Activated CD4-positive, CD25-positive, alpha-beta regulatory T cell (primary cell): ENCODE data around the gene EEFSEC.
"Not testable (repeated sequence)": the region's sequence is repeated elsewhere in the genome, so short reads cannot be mapped to it uniquely, and the experiment has no call there.

ENCODE experiments used
- DNase-seq, 4 experiments: peaks; one replicate each; lab custom pipeline; 2025; lab: John Stamatoyannopoulos, UW

The EEFSEC gene

DNA sequence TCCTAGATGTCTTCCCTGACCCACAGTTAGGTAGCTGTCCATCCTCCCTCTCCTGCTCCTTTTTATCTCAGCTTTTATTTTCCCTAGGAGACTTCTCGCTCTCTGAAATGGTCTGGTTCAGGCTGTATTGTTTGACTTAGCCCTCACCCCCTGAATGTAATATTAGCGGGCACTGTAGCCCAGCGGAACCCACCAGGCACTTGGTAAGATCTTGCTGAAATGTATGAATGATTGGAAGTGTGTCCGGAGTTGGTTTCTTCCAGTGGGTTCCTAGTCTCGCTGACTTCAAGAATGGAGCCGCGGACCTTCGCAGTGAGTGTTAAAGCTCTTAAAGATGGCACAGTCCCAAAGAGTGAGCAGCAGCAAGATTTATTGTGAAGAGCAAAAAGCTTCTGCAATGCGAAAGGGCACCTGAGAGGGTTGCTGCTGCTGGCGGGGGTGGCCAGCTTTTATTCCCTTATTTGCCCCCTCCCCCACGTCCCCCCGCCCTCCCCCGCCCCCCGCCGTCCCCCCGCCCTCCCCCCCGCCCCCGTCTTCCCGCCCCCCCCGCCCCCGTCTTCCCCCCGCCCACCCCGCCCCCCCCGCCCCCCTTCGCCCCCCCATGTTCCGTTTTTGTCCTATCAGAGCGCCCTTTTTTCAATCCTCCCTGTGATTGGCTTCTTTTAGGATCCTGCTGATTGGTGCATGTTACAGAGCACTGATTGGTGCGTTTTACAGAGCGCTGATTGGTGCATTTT, 694 bp upstream of the EEFSEC start:
- no peak for DNase-seq

DNA sequence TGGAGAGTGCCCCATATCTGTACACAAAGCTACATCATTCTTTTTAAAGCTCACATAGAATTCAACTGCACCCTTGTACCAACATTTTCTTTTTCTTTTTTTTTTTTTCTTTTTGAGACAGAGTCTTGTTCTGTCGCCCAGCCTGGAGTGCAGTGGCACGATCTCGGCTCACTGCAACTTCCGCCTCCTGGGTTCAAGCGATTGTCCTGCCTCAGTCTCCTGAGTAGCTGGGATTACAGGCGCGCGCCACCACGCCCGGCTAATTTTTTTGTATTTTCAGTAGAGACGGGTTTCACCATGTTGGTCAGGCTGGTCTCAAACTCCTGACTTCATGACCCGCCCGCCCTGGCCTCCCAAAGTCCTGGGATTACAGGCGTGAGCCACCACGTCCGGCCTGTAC, 1.1 kb downstream of the EEFSEC start:
- not testable (repeated sequence) for DNase-seq

DNA sequence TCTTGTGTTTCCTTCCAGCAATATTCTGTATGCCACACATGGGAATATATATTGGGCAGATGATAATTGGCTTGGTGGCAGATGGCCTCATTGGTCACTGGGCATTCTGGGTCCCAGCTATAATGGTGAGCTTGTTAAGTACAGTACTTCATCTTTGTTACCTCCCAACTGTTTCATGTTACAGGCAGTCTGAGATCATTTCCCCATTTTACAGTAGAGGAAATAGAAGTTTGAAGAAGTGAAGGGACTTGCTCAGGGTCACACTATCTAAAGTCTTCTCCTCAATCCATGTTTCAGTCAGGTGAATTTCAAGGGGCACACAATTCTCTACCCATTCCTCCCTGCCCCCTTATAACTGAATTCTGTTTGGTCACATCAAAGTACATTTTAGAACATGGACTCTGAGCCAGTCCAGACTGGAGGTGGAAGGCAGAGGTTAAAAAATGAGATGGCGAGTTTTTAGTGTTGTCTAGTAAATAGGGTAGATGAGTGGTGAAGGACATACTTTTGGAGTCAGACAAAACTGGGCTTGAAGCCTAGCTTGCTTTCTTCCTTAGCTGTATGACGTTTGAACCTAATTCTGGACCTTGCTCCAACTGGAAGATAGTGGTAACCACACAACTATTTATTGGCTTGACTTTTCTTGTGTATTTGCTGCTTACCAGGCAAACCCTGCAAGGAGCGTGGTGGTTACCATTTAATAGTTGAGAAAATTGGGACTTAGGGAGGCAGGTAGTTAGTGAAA, 2.5 kb downstream of the EEFSEC start:
- no peak for DNase-seq

DNA sequence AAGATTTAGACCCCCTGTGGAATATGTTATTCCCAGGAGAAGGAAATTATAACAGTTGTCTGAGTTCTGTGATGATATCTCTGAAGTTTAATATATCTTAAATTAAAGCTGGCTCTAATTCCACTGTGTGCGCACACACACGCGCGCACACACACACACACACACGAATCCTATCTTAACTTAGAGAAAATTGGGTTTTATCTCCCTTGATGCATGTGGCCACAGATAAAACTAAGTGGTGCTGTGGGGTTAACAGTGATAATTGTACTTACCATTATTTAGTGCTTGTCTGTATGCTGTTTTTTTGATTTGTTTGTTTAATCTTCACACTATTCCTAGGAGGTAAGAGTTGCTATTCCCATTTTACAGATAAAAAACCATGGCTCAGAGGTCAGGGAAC, 7.4 kb downstream of the EEFSEC start:
- no peak for DNase-seq

DNA sequence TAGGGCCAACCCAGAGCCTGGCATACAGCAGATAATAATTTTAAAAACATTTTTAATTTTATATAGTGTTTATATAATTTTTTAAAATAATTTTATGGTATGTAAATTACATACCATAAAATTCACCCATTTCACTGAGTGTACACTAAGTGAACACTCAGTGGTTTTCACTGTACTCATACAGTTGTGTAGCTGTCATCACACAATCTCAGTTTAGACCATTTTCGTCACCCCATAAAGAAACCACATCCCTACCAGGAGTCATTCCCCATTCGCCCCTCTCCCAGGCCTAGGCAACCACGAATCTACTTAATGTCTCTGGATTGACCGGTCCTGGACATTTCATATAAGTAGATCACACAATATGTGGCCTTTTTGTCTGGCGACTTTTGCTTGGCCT, 10.2 kb downstream of the EEFSEC start:
- DNase-seq: no peak

DNA sequence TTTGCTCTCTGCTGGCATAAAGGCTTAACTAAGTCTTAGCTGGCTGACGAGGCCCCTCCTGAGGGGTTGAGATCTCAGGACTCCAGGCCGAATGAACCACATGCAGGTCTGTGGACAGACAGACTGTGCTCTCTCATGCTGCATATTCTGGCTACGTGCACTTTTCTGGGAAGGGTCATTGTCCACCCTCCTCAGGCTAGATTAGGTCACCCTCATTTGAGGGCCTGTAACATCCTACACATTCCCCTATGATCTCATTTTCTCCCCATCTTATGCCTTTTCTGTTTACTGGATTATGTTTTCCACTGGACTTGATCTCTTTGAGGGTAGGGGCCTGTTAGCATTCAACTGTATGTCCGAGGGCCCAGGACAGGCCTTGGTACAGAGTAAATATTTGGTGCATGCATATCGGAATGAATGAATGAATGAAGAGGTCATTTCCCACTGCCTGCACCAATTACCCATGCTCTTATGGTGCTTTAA, 13.7 kb downstream of the EEFSEC start:
- DNase-seq: no peak

DNA sequence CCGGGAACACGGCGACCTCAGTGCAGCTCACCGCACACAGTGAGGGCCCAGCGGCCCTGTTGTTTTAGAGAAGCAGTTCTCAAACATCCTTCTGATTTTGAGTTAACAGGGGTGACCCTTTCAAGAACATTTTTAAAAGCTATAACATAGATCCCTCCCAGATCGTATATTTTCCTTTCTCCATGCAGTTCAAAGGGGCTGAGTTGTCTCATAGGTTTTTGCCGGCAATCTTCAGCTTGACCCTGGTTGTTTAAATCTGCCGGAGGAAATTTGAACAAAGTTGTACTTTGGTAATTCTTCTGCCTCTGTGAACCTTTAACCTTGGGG, 14.3 kb downstream of the EEFSEC start:
- DNase-seq: no peak

DNA sequence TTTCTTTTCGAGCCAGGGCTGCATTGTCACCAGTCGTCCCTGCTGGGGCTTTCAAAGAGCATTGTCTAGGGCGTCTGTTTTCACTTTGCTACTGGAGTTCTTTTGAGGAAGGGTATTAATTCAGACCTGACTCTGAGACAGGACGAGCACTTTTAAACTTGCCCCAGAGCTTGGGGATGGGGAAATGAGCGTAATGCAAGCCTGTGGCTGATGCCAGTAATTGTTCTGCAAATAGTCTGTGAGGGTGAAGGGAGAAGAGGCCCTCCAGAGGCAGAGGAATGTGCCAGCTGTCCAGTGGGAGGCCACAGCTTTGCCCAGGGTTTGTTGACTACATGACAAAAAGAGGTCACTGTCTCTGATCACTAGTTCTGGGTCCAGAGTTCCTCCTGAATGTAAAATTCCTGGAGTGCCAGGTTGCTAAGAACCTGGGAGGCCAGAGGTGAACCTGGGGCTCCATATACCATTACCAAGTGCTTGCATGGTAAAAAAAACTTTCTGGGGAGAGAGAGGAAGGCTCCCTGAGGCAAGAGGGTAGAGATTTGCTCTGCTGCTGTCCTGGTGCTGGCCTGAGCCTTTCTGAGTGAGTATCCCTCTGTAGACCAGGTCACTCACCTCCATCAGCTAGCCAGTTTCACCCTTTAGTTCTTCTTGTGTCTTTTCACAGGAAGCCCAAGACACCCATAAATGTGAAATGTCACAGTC, 14.8 kb downstream of the EEFSEC start:
- DNase-seq: no peak

DNA sequence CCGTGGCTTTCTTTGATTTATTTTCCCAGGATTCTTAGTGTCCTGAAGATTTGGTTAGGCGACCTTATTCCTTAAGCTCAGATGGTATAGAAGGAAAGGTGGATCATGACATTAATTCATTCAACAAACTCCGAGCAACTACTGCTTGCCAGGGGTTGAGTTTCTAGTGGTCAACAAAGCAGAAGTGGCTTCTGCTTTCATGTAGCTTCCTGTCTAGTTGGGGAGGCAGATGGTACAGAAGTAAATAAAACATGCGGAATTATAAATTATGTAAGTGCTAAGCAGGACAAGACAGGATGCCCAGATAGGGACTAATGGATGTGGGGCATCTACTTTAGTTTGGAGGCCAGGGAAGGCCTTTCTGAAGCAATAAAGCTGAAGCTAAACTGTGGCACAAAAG, 15.6 kb downstream of the EEFSEC start:
- no peak for DNase-seq

DNA sequence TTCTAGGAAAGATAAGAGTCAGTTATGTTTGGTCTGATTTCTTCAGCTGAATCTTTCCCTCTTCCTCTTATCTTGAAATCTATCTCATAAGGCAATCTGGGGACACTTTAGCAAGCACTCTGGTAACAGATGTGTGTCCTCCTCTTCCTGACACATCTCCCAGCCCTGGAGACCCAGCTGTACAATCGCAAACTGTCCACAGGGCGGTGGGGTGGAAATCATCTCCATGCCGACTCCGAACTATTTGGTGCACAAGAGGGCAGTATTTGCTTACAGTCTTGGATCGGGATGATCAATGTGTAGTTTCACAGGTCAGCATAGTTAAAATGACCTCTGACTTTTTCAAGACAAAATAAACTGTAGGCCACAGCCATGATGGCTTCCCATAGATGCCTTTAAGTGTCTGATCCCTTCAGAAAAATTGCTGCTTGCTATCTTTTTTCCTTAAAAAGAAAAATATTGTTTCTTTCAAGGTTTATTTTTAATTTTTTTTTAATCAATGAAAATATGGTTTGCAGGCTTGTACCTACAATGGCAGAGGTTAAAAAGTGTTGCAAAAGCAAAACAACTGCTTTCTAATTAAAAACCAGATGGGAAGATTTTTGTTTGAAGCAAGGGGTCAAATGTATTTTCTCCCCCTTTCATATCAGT, 17.7 kb downstream of the EEFSEC start:
- DNase-seq: no peak

DNA sequence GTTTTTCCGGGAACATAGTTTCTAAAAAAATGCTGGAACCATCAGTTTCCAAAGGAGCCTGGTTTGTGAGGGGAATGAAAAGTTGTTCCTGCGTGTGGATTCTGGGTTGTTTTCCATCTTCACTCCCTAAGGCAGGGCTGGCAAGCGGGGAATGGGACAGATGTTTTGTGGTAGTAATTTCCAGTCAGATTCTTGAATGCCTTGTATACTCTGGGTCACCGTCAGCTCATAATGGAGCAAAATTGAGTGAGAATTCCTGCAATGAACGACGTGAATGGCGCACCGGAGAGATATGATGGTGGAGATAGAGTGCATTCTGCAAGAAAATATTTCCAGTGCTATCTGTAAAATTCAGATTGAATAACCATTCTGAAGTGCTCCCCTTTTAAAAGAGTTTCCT, 19.9 kb downstream of the EEFSEC start:
- no peak for DNase-seq

DNA sequence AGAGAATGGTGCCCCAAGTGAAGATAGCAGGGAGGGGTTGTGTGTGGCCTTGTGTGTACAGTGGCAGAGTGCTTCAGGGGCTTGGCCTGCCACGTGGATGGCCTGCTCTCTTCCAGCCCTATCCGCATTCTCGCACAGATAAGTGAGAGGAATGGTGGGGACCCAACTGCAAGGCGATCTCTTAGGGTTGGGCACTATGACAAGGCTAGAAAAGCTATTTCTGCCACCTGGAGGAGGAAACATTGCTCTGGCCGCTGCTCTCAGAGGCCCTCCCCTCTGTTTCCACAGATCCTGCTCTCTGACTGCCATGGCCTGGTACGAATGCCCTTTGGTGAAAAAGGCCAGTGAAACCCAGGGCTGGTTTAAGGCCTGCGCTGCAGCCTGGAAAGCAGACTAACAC, 20.6 kb downstream of the EEFSEC start:
- no peak for DNase-seq

DNA sequence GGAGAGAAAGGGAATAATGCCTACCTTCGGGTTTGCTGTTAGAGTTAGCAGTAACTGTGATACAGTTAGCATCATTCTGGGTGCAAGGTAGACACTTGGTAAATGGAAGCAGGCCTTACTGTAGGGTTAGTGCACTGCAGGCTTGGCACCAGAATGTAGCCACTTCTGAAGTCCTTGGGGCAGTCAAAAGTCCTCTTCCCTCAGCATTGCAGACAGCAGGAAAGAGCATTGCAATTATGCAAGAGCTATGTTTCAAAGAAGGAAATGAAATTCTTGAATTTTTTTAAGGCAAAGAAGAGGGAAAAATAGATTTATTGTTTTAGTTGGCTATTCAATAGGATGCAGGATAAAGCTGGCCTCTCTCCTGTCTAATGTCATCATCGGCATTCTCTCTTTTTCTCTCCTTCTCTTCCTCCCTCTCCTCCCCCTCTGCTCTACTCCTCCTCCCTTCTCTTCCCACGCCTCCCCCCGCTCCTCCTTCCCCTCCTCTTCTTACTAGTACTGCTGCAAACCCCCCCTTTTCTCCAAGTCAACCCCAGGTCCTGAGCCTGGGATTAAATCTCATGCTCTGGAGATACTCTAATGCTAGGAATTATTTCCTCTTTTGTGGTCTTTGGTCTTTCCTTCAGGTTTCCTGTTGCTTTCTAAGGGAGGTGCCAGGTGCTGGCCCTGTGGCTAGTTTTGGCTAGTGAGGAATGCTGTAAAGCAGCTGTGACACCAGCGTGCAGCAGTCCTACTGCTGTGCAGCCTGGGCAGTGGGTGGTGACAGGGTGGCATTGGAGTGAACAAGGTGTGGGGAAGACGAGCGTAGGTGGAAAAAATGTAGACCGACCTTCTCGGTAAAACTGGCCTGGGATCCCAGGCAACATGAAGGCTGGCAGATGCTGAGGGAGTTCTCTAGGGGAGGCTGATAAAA, 21.7 kb downstream of the EEFSEC start:
- DNase-seq: no peak

DNA sequence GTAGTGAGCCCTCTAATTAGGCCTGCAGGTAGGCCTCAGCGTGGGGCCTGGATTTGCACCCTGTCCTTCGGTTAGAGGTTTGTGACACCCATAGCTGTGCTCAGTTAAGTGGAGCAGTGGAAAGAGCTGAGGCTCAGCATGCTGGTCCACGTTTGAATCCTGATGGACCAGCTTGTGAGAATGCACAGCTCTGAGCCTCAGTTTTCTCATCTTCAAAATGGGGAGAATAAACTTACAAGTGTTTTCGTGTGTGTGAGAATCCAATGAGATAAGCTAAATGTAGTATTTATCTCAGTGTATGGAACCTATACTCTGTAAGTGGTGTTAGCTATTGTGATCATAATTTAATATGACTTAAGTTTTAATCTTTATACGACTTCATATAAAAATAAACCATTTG, 22.5 kb downstream of the EEFSEC start:
- DNase-seq: no peak

DNA sequence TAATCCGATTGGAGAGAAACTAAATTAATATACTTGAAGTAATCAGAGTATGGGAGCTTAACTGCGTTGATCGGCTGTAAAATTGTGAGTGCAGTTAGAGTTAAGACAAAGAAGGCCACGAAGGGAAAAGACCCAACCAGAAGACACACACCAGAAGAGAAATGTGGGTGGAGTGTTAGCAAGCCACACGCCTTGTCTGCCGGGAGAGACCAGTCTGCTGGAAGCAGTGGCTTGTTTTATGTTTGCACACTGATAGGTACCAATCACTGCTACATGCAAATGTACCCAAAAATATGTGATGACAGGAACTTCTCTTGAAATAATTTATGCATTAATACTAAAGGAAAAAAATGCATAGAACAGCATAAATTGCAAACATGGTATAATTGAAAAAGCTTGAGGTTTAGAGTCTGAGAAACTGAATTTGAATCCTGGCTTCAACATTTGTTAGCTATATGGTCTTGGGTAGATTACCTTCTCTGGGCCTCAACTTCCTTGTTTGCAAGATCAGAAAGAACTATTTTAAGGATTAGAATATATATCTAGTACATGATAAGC, 23.1 kb downstream of the EEFSEC start:
- no peak for DNase-seq

DNA sequence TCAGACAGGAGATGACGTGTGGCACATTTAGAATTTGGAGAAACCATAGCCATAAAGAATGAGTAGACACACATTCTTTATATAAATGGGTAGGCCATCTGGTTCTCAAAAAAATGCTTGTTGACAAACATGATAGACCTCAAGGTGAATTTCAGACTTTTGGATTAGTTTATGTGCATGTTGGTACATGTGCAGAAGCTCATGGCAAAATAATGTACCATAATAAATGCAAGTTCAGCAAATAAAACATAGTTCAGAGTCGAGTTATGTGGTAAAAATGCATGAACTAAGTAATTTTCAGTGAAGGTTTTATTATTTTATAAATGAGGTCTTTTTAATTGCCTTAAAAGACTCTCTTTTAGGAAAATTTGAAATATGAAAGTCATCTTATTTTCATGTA, 24.6 kb downstream of the EEFSEC start:
- no peak for DNase-seq

DNA sequence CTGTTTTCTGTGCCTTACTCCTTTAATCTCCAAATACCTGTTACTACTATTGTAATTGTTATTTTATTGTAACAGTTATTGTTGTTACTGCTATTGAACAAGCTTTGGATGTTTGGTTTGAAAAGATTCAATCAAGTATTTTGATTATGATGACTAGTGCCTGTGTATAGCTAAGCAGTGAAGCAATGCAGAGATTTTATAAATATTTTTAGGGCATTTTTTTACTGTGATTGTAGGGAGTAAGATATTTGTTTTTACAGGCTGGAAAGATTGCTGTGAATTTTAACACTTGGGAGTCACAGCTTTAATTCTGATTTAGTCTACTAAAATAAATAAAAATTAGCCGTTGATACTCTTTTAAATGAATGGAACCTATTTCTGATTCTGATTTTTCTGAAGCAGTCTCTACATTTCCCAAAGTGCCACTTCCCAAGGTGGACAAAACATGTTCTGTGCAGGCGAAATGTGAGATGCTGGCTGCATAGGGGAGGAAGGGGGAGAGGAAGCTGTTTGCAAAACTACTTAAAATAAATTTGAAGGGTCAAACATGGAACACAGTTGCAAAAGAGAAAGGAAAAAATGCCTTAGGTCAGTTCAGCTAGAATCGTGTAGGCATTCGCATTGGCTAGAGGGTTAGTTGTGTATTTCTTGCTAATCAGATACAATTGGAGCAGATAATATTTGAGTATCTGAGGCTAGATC, 25.7 kb downstream of the EEFSEC start:
- DNase-seq: no peak

DNA sequence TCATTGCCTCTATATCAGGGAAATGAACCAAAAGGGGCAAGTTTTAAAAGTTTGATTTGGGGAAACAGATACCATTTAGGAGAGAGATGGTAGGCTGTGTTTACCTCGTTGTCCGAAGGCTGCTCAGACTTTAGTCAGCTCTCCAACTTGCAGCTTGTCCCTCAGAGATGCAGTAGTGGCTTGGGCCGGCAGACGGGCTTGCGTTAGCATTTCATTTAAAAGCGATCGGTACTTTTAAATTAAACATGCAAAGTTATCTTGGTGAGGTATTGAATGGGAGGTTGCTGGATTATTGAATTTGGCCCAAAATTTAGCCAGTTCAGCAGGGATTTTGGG, 26.2 kb downstream of the EEFSEC start:
- DNase-seq: no peak

DNA sequence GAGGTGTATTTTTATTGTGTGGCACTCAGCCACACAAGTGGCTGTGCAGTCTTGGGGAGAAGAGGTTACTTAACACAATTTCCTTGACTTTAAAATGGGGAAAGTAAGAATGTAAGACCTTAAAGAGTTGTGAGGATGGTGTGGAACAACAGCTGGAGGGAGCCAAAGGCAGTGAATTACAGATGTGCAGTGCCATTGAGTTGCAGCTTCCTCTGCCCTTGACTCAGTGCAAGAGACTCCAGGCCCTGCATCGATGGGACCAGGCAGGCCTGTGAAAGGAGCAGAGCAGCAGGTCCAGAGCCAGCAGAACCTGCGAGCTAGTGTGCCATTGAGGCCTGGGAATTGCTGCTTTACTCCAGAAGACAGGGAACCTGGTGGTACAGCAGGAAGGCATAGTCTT, 27.2 kb downstream of the EEFSEC start:
- DNase-seq: no peak

DNA sequence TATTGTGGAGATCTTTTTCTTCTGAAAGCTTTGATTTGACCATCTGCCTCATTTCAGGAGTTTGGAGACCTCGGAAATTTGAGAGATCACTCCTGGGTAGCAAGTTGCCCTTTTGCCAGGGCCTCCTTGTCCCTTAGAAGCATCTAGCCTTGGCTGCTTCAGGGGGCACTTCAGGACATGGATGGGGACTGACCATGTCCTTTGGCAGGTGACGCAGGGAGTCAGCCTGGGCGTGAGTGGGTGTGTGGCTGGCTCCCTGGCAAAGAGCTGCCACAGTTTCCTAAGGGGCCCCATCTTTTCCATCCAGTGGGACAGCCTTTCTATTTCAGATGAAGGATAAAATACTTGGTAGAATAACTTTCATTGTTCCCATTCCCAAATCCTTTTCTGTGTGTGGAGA, 27.6 kb downstream of the EEFSEC start:
- no peak for DNase-seq

DNA sequence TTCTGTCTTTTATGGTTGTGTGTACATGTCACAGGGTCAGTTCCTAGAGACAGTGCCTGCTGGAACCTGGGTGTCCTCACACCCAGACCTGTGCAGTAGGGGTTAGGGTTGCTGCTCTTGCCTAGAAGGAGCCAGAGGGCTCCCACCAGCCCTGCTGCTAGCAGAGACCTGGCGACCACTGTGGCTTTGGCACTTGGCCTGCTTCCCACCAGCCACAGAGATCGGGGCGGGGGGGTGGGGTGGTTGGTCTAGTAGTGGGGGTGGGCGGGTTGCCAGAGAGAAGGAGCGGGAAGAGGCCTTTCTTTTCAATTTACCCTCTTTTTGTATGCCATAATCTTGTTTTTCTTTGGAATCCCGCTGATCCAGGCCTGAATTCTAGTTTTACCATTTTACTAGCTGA, 29.4 kb downstream of the EEFSEC start:
- DNase-seq: no peak
